Measurements from ENCODE around the gene S100A8.

DNA sequence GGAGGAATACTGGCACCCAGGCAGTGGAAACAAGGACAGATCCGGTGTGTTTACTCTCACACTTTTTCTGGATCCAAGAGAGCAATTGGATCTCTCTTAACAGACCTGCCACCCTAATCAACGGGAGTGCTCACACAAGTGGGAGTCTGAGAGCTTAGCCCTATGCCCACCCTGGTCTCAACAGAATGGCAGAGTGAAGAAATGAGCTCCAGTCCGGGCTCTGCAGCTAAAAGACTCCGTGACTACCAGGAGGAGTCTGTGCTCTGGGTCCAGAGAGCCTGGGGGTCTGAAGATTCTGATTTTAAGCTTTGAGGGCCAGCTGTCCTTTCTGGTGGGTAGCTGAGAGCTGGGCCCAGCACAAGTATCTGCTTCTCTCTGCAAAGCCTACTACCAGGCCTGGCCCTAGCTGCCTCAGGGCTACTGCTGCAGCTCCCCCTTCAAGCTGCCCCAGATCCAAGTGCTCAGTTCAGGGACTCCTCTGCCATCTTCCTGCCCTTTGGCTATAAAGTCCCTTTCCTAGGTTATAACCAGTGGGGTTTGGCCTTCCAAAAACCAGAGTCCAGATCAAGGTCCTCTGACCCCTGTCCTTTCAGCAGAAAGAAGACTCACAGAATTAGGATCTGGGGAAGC lies 29.3 kb downstream of the S100A8 start:
- TF ChIP-seq, protein P1, sequence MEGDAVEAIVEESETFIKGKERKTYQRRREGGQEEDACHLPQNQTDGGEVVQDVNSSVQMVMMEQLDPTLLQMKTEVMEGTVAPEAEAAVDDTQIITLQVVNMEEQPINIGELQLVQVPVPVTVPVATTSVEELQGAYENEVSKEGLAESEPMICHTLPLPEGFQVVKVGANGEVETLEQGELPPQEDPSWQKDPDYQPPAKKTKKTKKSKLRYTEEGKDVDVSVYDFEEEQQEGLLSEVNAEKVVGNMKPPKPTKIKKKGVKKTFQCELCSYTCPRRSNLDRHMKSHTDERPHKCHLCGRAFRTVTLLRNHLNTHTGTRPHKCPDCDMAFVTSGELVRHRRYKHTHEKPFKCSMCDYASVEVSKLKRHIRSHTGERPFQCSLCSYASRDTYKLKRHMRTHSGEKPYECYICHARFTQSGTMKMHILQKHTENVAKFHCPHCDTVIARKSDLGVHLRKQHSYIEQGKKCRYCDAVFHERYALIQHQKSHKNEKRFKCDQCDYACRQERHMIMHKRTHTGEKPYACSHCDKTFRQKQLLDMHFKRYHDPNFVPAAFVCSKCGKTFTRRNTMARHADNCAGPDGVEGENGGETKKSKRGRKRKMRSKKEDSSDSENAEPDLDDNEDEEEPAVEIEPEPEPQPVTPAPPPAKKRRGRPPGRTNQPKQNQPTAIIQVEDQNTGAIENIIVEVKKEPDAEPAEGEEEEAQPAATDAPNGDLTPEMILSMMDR (IDR thresholded peaks at IDR 0.05), result no peak
- TF ChIP-seq POLR2A (IDR thresholded peaks at IDR 0.05), result no peak

Data from heart left ventricle (tissue), 13 donors.